RWPE2 (cell line): ENCODE results near the gene ST8SIA3.

ENCODE experiments used
- ATAC-seq: fragments of 200-7000 bp; cut with Tn5 transposase; 3 replicates; pipeline ENCODE4 v1.9.1; 2021; ENCODE audit warnings: low read depth
- DNase-seq: peaks from one replicate; pipeline ENCODE4 v3.0.0-alpha.2; 2020; ENCODE audit warnings: low spot score
- H3K27ac ChIP-seq: fragments of 450-650 bp; 2 replicates; pipeline ENCODE4 v1.5.1; 2017; ENCODE audit warnings: mild to moderate bottlenecking; ENCODE audit not compliant: poor library complexity, severe bottlenecking
- H3K27me3 ChIP-seq: fragments of 250-450 bp; sonication (Bioruptor Pico); 2 replicates; pipeline ENCODE4 v1.5.1; 2021; ENCODE audit warnings: mild to moderate bottlenecking, moderate library complexity; ENCODE audit not compliant: insufficient read depth, poor library complexity, severe bottlenecking
- H3K36me3 ChIP-seq: fragments of 250-450 bp; sonication (Bioruptor Pico); 2 replicates; pipeline ENCODE4 v1.5.1; 2020; ENCODE audit warnings: low read depth, mild to moderate bottlenecking, moderate library complexity
- H3K4me1 ChIP-seq: fragments of 250-450 bp; sonication (Bioruptor Pico); 2 replicates; pipeline ENCODE4 v1.5.1; 2021; ENCODE audit warnings: mild to moderate bottlenecking, moderate library complexity; ENCODE audit not compliant: insufficient read depth, poor library complexity, severe bottlenecking
- H3K4me3 ChIP-seq: fragments of 250-450 bp; sonication (Bioruptor Pico); 2 replicates; pipeline ENCODE4 v1.5.1; 2021; ENCODE audit warnings: mild to moderate bottlenecking, moderate library complexity; ENCODE audit not compliant: severe bottlenecking
- H3K9me3 ChIP-seq: fragments of 250-450 bp; sonication (Bioruptor Pico); 2 replicates; pipeline ENCODE4 v1.5.1; 2021; ENCODE audit warnings: mild to moderate bottlenecking, moderate library complexity; ENCODE audit not compliant: severe bottlenecking
- TF ChIP-seq, protein P1 (sequence below): fragments of 450-650 bp; IDR thresholded peaks from one replicate; pipeline ENCODE4 v1.5.1; 2017; ENCODE audit warnings: mild to moderate bottlenecking, moderate library complexity; ENCODE audit not compliant: poor library complexity, severe bottlenecking

The ST8SIA3 gene

DNA sequence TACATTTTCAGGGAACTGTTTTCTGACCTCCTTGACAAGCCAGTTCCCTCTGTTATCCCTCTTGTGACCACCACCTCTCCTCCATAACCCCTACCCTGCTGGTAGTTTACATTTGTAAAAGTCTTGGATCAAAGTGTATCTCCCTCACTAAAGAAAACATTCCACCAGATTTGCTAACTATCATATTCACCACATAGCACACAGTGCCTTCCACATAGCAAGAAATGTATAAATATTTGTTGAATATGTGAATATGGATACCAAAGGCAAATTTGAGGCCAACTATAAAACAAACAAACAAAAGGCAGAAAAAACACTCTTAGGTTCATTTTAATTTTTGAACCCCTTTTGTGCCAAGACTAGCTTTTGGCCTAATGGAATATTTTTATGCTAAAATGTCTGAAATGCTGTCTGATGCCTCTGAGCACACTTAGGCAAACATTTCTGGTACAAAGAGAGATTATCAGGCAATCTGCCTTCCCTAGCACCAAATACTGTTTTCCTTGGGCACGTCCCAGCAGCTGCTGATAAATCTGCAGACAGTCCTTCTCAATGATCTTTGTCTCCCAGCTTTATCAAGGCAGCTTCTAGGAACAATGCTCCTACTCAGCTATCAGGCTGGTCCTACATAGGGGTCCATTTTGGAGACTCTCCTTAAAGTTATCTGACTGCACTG, 26.7 kb upstream of the ST8SIA3 start:
- Histone ChIP-seq H3K36me3 (no peaks in the 10 kb centered on the region), H3K4me3 (no peak overlapping the region), H3K9me3 (no peaks in the 10 kb centered on the region), H3K27me3 (no peaks in the 10 kb centered on the region), H3K27ac (no peak overlapping the region), H3K4me1 (no peaks in the 10 kb centered on the region)
- TF ChIP-seq, protein P1, sequence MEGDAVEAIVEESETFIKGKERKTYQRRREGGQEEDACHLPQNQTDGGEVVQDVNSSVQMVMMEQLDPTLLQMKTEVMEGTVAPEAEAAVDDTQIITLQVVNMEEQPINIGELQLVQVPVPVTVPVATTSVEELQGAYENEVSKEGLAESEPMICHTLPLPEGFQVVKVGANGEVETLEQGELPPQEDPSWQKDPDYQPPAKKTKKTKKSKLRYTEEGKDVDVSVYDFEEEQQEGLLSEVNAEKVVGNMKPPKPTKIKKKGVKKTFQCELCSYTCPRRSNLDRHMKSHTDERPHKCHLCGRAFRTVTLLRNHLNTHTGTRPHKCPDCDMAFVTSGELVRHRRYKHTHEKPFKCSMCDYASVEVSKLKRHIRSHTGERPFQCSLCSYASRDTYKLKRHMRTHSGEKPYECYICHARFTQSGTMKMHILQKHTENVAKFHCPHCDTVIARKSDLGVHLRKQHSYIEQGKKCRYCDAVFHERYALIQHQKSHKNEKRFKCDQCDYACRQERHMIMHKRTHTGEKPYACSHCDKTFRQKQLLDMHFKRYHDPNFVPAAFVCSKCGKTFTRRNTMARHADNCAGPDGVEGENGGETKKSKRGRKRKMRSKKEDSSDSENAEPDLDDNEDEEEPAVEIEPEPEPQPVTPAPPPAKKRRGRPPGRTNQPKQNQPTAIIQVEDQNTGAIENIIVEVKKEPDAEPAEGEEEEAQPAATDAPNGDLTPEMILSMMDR = no peak
- DNase-seq = no peak
- no peak for ATAC-seq

DNA sequence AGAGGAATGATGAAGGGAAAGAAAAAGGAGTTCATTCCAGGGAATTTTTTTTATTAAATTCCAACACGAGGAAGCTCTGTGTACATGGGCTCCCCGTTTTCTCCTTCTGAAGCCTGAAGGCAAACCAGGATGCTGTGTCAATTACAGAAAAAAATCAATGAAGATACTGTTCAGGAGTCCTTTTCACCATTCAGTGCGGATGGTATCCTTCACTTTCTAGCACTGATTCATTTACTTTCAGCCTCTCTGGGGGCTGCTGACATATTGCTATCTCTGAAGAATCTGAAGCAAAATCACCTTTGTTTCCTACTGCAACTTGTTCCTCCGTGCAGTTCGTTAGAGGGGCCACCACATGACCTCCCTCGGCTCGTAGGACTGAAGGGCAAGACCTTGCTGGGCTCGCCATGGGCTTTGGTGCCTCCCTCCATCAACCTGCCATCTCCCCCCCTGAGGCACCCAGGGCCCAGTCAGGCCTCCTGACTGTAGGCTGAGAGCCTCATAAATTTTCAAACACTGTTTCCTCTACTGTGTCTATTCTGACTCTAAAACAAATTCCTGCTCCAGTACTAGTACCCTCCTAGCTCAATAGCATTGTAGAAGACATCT, 25.5 kb upstream of the ST8SIA3 start:
- no peaks in the 10 kb centered on the region for H3K9me3 ChIP-seq
- no peak for ATAC-seq
- no peaks in the 10 kb centered on the region for H3K4me1 ChIP-seq

DNA sequence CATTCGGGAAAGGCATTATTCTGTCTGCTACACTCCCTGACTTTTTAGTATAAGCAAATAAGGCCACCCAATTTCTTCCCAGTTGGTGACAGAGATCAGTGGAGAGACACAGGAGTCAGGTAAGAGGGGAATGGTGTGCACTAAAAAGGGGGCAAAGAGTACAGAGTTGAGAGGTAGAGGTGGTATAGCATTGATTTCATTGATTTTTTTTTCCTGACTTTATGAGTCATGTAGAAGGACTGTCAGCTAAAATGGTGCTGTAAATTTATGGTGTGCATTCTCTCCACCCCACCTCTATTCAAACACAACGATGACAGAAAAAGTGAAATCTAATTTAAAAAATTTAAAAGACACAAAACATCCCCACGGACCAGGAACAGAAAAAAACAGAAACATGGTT, 23.7 kb upstream of the ST8SIA3 start:
- no peaks in the 10 kb centered on the region for H3K36me3 ChIP-seq
- no peak for DNase-seq
- H3K4me1 ChIP-seq = no peaks in the 10 kb centered on the region
- no peaks in the 10 kb centered on the region for H3K9me3 ChIP-seq
- H3K4me3 ChIP-seq = no peak overlapping the region
- no peak for ATAC-seq
- no peaks in the 10 kb centered on the region for H3K27me3 ChIP-seq
- H3K27ac ChIP-seq = no peak overlapping the region
- TF ChIP-seq, protein P1 = no peak

More for the DNA sequence above, 25.5 kb upstream of the ST8SIA3 start:
- no peak for DNase-seq
- H3K4me3 ChIP-seq = no peak overlapping the region
- H3K27ac ChIP-seq = no peak overlapping the region
- no peaks in the 10 kb centered on the region for H3K27me3 ChIP-seq
- TF ChIP-seq, protein P1 = no peak
- no peaks in the 10 kb centered on the region for H3K36me3 ChIP-seq

DNA sequence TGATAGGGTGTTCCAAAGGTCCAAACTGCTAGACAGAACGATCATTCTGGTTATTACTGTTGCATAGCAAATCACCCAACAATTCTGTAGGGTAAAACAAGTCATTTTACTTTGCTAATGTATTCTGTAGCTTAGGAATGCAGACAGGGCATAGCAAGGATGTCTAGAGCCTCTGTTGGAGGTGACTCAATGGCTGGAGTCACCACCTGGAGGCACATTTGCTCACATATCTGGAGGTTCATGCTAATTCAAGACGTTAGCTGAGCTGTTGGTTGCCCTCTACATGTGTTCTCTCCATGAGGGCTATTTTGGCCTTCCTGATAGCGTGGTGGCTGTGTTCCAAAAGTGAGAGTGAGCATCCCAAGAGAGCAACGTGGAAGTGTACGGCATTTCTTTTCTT, 22.5 kb upstream of the ST8SIA3 start:
- TF ChIP-seq, protein P1 = no peak
- H3K27me3 ChIP-seq = no peaks in the 10 kb centered on the region
- no peaks in the 10 kb centered on the region for H3K4me1 ChIP-seq
- no peak for DNase-seq
- no peak for ATAC-seq
- H3K4me3 ChIP-seq = no peak overlapping the region
- H3K36me3 ChIP-seq = no peaks in the 10 kb centered on the region
- H3K9me3 ChIP-seq = no peaks in the 10 kb centered on the region
- H3K27ac ChIP-seq = no peak overlapping the region

DNA sequence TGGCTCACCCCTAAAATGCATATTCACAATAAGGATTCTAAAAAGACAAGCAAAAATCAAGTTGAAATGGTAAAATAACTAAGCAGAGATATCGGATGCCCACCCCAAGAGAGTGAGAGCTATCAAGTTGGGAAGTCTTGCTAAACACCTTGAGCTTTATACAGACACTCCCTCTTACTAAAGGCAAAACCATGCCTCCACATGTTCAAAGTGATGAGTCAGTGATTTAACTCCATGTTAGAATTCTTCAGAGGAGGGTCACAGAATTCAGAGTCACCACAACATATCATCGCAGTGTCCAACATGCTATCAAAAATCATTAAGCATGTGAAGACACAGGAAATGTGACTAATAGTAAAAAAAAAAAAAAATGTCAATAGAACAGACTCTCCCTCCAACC, 20.6 kb upstream of the ST8SIA3 start:
- DNase-seq = no peak
- no peak overlapping the region for H3K4me3 ChIP-seq
- no peaks in the 10 kb centered on the region for H3K27me3 ChIP-seq

More for the DNA sequence above, 20.6 kb upstream of the ST8SIA3 start:
- TF ChIP-seq, protein P1 = no peak
- no peaks in the 10 kb centered on the region for H3K4me1 ChIP-seq
- H3K9me3 ChIP-seq = no peaks in the 10 kb centered on the region
- H3K27ac ChIP-seq = no peak overlapping the region
- ATAC-seq = peak; percentile 73
- H3K36me3 ChIP-seq = no peaks in the 10 kb centered on the region
